ENCODE results near the gene VPS13C.
"Not testable (repeated sequence)": the region's sequence is repeated elsewhere in the genome, so short reads cannot be mapped to it uniquely, and the experiment has no call there.

The VPS13C gene

DNA sequence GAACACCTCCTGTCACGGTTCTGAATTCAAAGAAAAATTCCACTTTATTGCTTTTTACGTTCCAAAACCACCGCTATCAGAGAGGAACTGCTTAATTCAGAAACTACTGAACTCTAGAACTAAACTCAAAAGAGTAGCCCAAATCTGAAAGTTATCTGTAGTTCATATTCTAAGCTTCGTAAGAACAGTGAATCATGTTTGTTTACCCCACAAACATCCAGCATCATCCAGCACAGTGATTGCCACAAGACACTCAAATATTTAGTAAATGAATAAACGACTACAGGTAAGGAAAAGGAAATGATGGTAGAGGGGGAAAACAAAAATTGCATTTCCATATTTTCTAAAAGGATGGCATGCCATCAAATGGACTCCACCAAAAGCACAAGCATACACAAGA is 32.3 kb downstream of the VPS13C start:
- DNase-seq = no peak

DNA sequence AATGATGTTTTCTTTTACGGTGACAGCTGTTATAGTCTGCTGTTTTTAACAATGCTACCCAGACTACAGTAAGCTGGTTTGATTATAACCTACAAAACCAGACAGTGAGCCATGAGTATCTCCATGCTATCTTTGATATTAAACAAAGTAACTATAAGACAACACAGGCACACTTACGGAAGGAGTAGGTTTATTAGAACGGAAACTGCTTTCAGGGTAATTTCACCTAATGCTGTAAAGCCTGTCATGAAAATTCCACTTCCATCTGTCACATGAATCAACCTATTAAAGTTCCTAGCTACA is 33.0 kb downstream of the VPS13C start:
- DNase-seq = no peak

DNA sequence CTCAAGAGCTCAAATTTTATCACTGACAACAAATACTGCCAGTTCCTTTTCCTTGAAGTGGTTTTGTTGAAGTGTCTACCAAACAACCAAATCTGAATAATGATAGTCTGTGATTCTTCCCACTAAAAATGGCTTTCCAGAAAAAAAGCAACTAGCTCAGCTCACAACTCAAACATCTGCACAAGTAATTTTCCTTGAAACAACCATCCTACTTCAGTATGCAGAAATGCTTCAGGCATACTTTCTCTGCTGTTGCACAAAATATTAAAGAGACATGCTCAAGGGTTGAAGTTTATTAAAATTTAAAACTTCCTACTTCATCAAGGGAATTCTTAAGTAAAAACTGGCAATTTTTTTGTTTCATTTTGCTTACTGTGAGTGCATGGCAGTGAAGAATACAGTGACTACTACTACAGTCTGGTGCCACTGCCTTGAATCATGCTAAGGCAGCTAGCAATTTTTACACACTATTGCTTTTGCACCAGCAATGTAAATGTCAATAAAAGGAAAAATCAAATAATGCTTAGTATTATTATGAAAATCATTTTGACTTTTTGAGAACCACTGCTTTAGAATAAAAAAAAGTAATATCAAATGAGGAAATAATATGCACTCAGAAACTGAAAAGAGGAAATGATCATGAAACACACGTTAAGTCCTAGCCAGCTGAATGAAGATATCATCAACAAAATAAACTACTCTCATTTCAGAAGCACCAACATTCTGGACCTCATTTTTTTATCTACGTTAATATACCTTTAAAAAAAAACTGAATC is 33.6 kb downstream of the VPS13C start:
- no peak for DNase-seq

DNA sequence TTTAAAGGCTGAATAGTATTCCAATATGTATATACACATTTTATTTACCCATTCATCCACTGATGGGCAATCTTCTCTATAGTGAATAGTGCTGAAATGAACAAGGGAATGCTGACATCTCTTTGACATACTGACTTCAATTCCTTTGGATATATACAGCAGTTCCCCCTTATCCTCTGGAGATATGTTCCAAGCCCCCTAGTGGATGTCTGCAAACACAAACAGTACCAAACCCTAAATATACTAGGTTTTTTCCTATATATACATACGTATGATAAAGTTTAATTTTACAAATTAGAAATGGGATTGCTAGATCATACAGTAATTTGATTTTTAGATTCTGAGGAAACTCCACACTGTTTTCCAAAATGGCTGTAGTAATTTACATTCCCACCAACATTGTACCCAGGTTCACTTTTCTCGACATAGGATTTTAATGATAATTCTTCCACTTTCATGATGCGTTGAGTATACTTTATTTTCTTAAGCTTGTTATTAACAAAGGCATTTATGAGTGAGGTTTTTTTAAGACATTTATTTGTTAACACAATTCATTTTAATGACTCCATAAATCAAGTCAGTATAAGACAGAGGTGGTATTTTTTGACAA is 38.2 kb downstream of the VPS13C start:
- no peak for DNase-seq

DNA sequence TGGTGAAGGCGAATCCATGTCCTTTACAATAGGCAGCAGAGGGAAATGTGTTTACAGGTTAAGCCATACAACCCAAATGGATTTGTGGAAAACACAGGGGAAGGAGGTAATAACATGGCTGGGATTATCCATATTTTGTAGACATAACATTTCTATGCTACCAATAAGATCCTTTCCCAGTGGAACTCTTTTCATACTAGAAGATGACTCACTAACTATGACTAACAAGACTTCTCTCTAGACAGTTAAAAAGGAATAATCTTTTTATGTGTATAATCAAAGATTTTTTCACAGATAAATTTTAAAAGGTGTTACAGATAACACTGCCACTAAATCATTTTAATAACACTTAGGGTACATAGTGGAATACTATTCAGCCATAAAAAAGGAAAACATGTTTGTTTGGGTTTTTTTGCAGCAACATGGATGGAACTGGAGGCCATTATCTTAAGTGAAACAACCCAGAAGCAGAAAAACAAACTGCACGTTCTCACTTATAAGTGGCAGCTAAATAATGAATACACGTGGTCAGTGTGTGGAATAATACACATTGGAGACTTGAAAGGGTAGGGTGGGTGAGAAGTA is 39.6 kb downstream of the VPS13C start:
- no peak for DNase-seq

DNA sequence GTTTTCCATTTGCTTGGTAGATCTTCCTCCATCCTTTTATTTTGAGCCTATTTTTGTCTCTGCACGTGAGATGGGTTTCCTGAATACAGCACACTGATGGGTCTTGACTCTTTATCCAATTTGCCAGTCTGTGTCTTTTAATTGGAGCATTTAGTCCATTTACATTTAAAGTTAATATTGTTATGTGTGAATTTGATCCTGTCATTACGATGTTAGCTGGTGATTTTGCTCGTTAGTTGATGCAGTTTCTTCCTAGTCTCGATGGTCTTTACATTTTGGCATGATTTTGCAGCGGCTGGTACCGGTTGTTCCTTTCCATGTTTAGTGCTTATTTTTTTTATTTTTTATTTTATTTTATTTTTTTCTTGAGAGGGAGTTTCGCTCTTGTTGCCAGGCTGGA is 54.9 kb downstream of the VPS13C start:
- not testable (repeated sequence) for DNase-seq

DNA sequence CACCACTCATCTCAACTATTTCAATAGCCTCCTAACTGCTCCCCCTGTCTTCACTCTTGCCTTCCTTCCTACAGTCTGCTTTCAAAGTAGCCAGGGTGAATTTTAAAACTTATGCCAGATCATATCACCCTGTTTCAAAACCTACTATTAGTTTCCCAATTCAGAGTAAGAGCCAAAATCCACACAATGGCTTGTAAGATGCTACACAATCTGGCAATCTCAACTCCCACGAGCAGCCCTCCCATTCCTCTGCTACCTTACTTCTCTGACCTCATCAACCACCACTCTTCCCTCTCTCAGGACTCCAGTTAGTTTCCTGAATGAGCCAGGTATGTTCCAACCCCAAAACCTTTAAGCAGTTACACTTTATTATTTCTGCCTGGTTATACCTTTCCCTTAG is 62.5 kb downstream of the VPS13C start:
- DNase-seq = no peak

DNA sequence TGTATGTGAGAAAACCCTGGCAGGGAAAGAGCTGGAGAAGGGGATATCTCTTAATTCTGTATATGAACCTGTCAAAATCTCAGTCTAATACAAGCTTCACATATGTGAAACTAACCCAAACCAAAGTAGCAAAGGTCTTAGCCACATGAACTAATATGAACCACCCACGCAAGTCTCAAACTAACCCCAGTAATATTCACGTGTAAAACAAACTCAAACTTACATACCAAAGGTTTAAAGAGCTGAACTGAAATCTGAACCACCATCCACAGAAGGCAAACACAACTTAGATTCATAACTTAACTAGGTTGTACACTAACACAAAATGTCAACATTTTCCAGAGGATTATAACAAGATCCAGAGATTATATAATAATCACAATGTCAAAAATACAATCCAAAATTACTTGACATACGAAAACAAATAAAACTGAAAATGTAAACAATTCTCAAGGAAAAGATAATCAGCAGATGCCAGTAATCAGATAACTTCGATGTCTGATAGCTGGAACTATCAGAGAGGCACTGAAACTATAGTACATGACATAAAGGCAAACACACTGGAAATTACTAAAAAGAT is 64.1 kb downstream of the VPS13C start:
- DNase-seq = no peak

GRCh38 chr15:61994216-61994615 is 66.0 kb downstream of the VPS13C start:
- DNase-seq = no peak

DNA sequence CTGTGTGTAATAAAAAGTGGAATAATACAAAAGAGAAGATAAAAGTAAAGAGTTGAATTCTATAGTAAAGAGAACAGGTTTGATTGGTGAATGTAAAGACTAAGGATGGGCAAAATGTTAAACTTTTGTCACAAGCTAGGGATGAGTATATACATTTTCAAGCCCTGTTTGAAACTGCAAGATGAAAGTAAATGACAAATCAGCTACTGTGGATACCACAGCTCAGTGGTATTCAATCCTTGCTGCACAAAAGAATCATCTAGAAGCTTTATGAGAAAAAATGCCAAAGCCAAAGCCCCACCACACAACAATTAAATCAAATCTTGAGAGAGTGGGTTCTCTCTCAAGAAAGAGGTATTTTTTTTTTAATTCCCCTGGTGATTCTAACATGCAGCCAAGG is 67.7 kb downstream of the VPS13C start:
- DNase-seq = no peak

DNA sequence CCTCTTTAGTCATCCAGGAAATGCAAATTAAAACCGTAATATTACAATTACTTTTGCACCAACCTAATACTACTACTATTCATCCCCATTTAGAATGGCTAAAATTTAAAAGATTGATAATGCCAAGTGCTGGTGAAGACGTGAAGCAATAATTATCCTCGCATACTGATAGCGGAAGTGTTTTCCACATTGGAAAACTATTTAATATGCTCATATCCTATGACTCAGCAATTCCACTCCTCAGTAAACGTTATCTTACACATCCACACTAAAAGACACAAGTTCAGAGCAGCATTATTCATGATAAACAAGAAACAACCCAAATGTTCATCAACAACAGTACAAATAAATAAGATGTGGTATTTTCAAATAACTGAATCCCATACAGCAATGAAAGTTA is 70.6 kb downstream of the VPS13C start:
- DNase-seq = no peak

DNA sequence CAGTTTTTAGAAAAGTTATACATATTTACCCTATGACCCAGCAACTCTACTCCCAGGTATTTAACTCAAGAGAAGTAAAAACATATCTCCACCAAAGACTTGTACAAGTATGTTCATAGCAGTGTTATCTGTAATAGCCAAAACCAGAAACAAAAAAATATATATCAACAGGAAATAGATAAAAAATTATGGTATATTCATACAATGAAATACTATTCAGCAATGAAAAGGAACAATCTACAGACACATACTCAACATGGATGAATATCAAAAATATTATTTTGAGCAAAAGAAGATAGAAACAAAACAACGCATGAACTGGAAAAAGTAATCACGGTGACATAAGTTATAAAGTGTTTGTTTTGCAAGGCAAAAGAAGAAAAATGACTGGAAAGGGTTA is 72.4 kb downstream of the VPS13C start:
- no peak for DNase-seq

DNA sequence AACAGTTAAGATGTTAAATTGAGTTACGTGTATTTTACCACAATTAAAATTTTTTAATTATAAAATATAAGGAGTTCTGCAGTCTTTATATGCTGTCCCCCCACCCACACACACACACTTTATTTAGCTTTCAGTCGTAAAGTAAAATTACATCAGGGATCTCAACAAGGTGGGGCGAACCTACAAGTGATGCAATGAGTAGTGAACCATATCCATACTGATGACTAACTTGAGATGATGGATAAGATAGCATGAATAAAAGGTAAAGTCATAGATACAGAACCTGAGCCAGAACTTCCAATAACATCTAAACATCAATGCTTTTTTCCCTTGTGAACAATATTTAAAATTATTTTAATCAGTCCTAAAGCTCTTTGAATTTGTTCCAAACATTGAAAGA is 77.2 kb downstream of the VPS13C start:
- DNase-seq = no peak

- DNase-seq = no peak
Measured at GRCh38 chr15:61978225-61978624, 82.0 kb downstream of the VPS13C start.

DNA sequence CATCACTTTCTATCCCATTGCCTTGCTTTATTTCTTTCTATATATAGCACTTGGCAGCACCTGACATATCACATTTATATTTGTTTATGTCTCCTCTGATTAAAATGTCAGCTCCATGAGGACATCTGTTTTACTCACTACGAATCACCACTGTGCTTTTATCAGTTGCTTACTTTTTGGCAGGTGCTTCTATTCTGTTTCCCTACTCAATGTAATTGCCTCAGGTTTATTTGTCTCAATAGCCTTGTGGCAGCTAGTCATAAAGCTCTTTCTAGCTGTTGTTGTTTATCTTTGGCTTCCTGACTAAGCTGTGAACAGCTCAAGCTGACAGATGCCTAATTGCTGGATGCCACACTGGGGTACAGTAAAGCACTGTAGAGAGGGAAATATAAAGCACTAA is 85.5 kb downstream of the VPS13C start:
- no peak for DNase-seq

DNA sequence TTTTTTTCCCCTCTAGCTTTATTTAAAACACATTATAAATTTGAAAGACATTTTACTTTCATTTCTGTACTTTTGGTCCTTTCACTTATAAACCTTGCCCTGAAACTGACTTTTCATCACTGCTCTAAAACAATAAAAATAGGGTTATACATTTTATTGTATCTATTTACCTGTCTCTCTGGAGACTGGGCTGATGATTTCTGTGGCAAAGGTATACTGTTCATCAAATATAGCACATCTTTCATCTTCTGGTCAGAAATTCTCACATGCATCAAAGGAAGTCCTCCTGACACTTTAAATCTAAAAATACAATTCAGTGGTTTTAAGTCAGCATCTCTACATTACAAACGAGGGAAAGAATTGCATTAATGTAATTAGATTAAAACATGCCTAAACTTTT is 86.1 kb downstream of the VPS13C start:
- DNase-seq = no peak

DNA sequence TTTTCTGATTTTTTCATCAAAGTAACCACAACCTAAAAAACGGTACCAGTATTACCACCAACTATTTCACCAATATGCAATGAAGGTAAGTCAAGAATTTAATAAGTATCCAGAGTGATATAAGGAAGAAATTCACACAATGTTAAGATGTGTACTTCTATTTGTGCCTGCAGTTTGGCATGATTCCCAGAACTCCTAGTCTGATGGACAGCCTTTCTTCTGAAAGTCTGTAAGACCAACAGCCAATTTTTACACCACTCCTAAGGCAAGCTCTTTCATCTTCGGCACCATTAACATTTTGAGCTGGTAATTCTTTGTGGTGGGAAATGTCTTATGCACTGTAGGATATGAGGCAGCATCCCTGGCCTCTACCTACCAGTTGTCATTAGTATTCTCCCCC is 108.3 kb downstream of the VPS13C start:
- DNase-seq = no peak

DNA sequence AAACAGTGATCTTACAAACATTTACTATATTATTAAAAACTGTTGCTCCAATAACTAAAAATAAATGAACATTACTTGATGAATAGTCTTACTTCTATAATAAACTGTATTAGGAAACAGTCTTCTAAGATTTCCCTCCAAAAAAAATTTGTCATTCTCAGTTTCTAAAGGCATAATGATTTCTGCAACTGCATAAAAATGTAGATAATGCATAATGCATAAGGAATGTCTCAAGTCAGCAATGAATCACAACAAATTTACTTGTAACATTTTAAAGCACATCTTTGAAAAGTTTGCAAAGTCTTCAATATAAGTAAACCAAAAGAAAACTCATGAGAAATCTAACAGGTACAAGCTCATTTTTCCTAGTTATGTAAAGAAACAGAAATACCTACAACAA is 113.5 kb downstream of the VPS13C start:
- no peak for DNase-seq

DNA sequence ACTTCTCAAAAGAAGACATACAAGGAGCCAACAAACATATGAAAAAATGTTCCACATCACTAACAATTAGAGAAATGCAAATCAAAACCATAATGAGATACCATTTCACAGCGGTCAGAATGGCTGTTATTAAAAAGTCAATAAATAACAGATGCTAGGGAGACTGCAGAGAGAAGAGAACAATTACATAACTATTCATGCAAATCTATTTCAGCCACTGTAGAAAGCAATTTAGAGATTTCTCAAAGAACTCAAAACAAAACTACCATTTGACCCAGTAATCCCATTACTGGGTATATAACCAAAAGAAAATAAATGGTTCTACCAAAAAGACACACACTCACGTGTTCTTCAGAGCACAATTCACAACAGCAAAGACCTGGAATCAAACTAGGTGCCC is 116.3 kb downstream of the VPS13C start:
- DNase-seq = no peak

- no peak for DNase-seq
Measured at GRCh38 chr15:61938249-61938648, 122.0 kb downstream of the VPS13C start.

- no peak for DNase-seq
Measured at GRCh38 chr15:61936528-61937195, 123.6 kb downstream of the VPS13C start.

DNA sequence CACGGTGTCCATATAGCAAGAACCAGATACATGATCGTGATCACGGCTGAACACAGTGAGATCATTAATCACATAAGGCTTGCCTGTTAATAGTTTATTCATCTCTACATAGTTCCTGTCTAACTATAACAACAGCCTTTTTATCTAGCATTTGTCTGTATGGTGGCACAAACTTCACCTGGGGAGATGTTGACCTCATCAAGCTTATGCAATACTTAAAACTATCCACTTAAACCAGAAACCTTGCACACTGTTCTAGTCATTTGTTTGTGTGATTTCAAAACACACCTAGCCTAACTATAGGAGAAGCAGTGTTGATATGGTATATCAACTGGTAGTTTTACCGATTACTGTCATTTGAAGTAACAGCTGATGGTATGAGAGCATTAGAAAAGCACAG is 124.8 kb downstream of the VPS13C start:
- no peak for DNase-seq

DNA sequence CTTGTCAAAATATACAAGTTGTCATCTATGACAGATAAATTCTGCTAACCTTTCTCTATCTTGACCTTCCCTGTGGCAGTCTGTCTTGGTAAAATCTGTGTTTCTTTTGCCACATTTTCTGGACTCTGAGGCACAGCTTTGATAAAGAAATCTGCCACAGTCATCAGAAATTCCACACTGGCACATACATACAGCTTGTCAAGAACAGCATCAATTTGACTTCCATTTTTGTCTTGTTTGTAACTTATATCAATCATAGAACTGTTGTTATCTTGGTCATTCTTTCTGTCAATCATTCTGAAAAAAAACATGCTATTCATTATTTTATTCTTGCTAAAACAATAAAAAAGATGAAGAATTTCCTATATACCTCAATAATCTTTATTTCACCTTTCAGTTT is 130.8 kb downstream of the VPS13C start:
- DNase-seq = no peak

DNA sequence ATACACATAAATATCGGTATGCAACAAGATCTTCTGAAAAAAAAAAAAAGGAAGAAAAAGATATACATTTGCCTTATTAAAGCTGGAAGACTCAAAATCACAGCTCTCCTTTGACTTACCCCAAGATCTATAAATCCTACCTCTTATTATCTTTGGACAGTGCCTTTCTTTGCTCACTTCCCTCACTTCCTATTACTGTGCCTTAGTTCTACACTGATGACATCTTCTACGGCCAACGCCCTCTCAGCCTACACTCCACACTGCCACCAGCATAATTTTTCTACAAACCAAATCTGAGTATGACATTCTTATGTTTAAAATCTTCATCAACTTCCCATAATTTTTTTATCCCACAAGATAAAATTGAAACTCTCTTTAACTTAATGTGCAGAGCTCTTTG is 137.1 kb downstream of the VPS13C start:
- no peak for DNase-seq
